ENCODE measurements around the gene MB. TPM values are rescaled to one million over a fixed set of nuclear protein-coding genes. Genes with fewer than 3 reads are reported as not detected.
"Not testable (repeated sequence)": the region's sequence is repeated elsewhere in the genome, so short reads cannot be mapped to it uniquely, and the experiment has no call there.

MB gene
- total RNA-seq, 2 experiments from 2014 or later: not detected

GRCh38 chr22:35625763-35626432, 8.8 kb upstream of the MB start:
- ChIA-PET POLR2A (interaction anchor here (0.6 kb wide), 1 partner anchor 22 kb away, joined by 3 read pairs; the partner anchor contains the start of gene APOL6), CTCF (interaction anchor here (1.1 to 2.7 kb wide), 9 partner anchors 9 to 511 kb away, joined by 3 to 13 read pairs (median 4); partner anchors contain the start of genes APOL6 and MB)
- Mint-ChIP-seq H3K4me1 (ENCODE audit: low read depth) (peaks cover 25% of the 10 kb centered on the region), H3K9me3 (ENCODE audit: insufficient read depth) (no peaks in the 10 kb centered on the region), H3K4me3 (no peak overlapping the region), H3K36me3 (ENCODE audit: low read depth) (no peaks in the 10 kb centered on the region), H3K27me3 (ENCODE audit: low read depth) (peaks cover 8% of the 10 kb centered on the region), H3K27ac (no peak overlapping the region)
- DNase-seq (no peak), ATAC-seq (no peak)

- H3K36me3 Mint-ChIP-seq (ENCODE audit: low read depth): no peaks in the 10 kb centered on the region
- H3K4me3 Mint-ChIP-seq: no peak overlapping the region
- H3K9me3 Mint-ChIP-seq (ENCODE audit: insufficient read depth): no peaks in the 10 kb centered on the region
- POLR2A ChIA-PET: no interaction called here
- ATAC-seq (no peak), DNase-seq (no peak)
- H3K27ac Mint-ChIP-seq: no peak overlapping the region
- H3K27me3 Mint-ChIP-seq (ENCODE audit: low read depth): peaks cover 8% of the 10 kb centered on the region
- CTCF ChIA-PET: interaction anchor here (1.3 kb wide), 1 partner anchor 273 kb away, joined by 3 read pairs; no protein-coding TSS in a partner anchor
- peaks cover 16% of the 10 kb centered on the region for H3K4me1 Mint-ChIP-seq (ENCODE audit: low read depth)
Measured at GRCh38 chr22:35624547-35624946, 7.4 kb upstream of the MB start.

GRCh38 chr22:35623885-35624284, 6.8 kb upstream of the MB start:
- H3K27ac Mint-ChIP-seq; DNase-seq; H3K27me3 Mint-ChIP-seq (ENCODE audit: low read depth); ATAC-seq; POLR2A ChIA-PET; H3K9me3 Mint-ChIP-seq (ENCODE audit: insufficient read depth); H3K4me3 Mint-ChIP-seq; H3K36me3 Mint-ChIP-seq (ENCODE audit: low read depth): not testable (repeated sequence)
- H3K4me1 Mint-ChIP-seq (ENCODE audit: low read depth): peaks cover 12% of the 10 kb centered on the region
- CTCF ChIA-PET: interaction anchor here (0.7 to 1.3 kb wide), 2 partner anchors 10 to 273 kb away, joined by 3 read pairs; no protein-coding TSS in a partner anchor

GRCh38 chr22:35622191-35622913, 5.2 kb upstream of the MB start:
- H3K4me1 Mint-ChIP-seq (ENCODE audit: low read depth): peaks cover 6% of the 10 kb centered on the region
- H3K27me3 Mint-ChIP-seq (ENCODE audit: low read depth): peaks cover 8% of the 10 kb centered on the region
- H3K27ac Mint-ChIP-seq: no peak overlapping the region
- DNase-seq: no peak
- ChIA-PET POLR2A (interaction anchor here (1.1 kb wide), 1 partner anchor 26 kb away, joined by 3 read pairs; the partner anchor contains the start of gene APOL6), CTCF (interaction anchor here (1.0 to 1.7 kb wide), 2 partner anchors 271 to 402 kb away, joined by 5 to 9 read pairs; no protein-coding TSS in a partner anchor)
- no peaks in the 10 kb centered on the region for H3K9me3 Mint-ChIP-seq (ENCODE audit: insufficient read depth)
- no peaks in the 10 kb centered on the region for H3K36me3 Mint-ChIP-seq (ENCODE audit: low read depth)
- ATAC-seq: no peak
- no peak overlapping the region for H3K4me3 Mint-ChIP-seq

- H3K9me3 Mint-ChIP-seq (ENCODE audit: insufficient read depth): no peaks in the 10 kb centered on the region
- no peak for DNase-seq
- H3K4me1 Mint-ChIP-seq (ENCODE audit: low read depth): peaks cover 2% of the 10 kb centered on the region
- no peak overlapping the region for H3K4me3 Mint-ChIP-seq
- H3K36me3 Mint-ChIP-seq (ENCODE audit: low read depth): no peaks in the 10 kb centered on the region
- ChIA-PET POLR2A (no interaction called here), CTCF (interaction anchor here (1.0 to 1.7 kb wide), 4 partner anchors 9 to 402 kb away, joined by 3 to 9 read pairs (median 4); no protein-coding TSS in a partner anchor)
- no peak for ATAC-seq
- H3K27ac Mint-ChIP-seq: no peak overlapping the region
- peaks cover 12% of the 10 kb centered on the region for H3K27me3 Mint-ChIP-seq (ENCODE audit: low read depth)
Measured at GRCh38 chr22:35621451-35621850, 4.3 kb upstream of the MB start.

- no peak for ATAC-seq
- Mint-ChIP-seq H3K9me3 (ENCODE audit: insufficient read depth) (no peaks in the 10 kb centered on the region), H3K27ac (no peak overlapping the region), H3K4me3 (no peak overlapping the region), H3K36me3 (ENCODE audit: low read depth) (no peaks in the 10 kb centered on the region), H3K4me1 (ENCODE audit: low read depth) (peaks cover 2% of the 10 kb centered on the region), H3K27me3 (ENCODE audit: low read depth) (peaks cover 12% of the 10 kb centered on the region)
- POLR2A ChIA-PET: no interaction called here
- CTCF ChIA-PET: interaction anchor here (1.0 to 1.7 kb wide), 3 partner anchors 9 to 270 kb away, joined by 3 to 9 read pairs (median 4); no protein-coding TSS in a partner anchor
- DNase-seq: no peak
Measured at GRCh38 chr22:35620624-35621251, 3.6 kb upstream of the MB start.

GRCh38 chr22:35619336-35620094, 2.4 kb upstream of the MB start:
- Mint-ChIP-seq H3K9me3 (ENCODE audit: insufficient read depth) (no peaks in the 10 kb centered on the region), H3K36me3 (ENCODE audit: low read depth) (no peaks in the 10 kb centered on the region), H3K4me1 (ENCODE audit: low read depth) (peaks cover 2% of the 10 kb centered on the region), H3K27me3 (ENCODE audit: low read depth) (peaks cover 6% of the 10 kb centered on the region), H3K4me3 (no peak overlapping the region), H3K27ac (no peak overlapping the region)
- ATAC-seq: no peak
- DNase-seq: no peak
- ChIA-PET CTCF (no interaction called here), POLR2A (no interaction called here)

- Mint-ChIP-seq H3K4me3 (no peak overlapping the region), H3K4me1 (ENCODE audit: low read depth) (peaks cover 2% of the 10 kb centered on the region), H3K27me3 (ENCODE audit: low read depth) (peaks cover 4% of the 10 kb centered on the region), H3K36me3 (ENCODE audit: low read depth) (no peaks in the 10 kb centered on the region), H3K27ac (no peak overlapping the region), H3K9me3 (ENCODE audit: insufficient read depth) (no peaks in the 10 kb centered on the region)
- CTCF ChIA-PET: no interaction called here
- DNase-seq (no peak), ATAC-seq (no peak)
- POLR2A ChIA-PET: no interaction called here
Measured at GRCh38 chr22:35618427-35619223, 1.5 kb upstream of the MB start.

- peaks cover 14% of the 10 kb centered on the region for H3K4me1 Mint-ChIP-seq (ENCODE audit: low read depth)
- POLR2A ChIA-PET: no interaction called here
- CTCF ChIA-PET: interaction anchor here (0.9 to 1.5 kb wide), 5 partner anchors 11 to 451 kb away, joined by 3 to 7 read pairs (median 4); no protein-coding TSS in a partner anchor
- no peaks in the 10 kb centered on the region for H3K9me3 Mint-ChIP-seq (ENCODE audit: insufficient read depth)
- ATAC-seq (peak; percentile 37), DNase-seq (no peak)
- H3K27me3 Mint-ChIP-seq (ENCODE audit: low read depth): peaks cover 4% of the 10 kb centered on the region
- no peak overlapping the region for H3K4me3 Mint-ChIP-seq
- H3K27ac Mint-ChIP-seq: no peak overlapping the region
- no peaks in the 10 kb centered on the region for H3K36me3 Mint-ChIP-seq (ENCODE audit: low read depth)
Measured at GRCh38 chr22:35616043-35616442, 1.1 kb downstream of the MB start.

GRCh38 chr22:35615156-35615555, 2.0 kb downstream of the MB start:
- ChIA-PET POLR2A (no interaction called here), CTCF (interaction anchor here (1.1 kb wide), 1 partner anchor 450 kb away, joined by 4 read pairs; no protein-coding TSS in a partner anchor)
- H3K27ac Mint-ChIP-seq: no peak overlapping the region
- DNase-seq (no peak), ATAC-seq (no peak)
- H3K27me3 Mint-ChIP-seq (ENCODE audit: low read depth): peaks cover 4% of the 10 kb centered on the region
- H3K4me1 Mint-ChIP-seq (ENCODE audit: low read depth): peaks cover 22% of the 10 kb centered on the region
- H3K4me3 Mint-ChIP-seq: no peak overlapping the region
- no peaks in the 10 kb centered on the region for H3K9me3 Mint-ChIP-seq (ENCODE audit: insufficient read depth)
- no peaks in the 10 kb centered on the region for H3K36me3 Mint-ChIP-seq (ENCODE audit: low read depth)

GRCh38 chr22:35614404-35614803, 2.7 kb downstream of the MB start:
- no peaks in the 10 kb centered on the region for H3K9me3 Mint-ChIP-seq (ENCODE audit: insufficient read depth)
- no peak overlapping the region for H3K27ac Mint-ChIP-seq
- peaks cover 10% of the 10 kb centered on the region for H3K27me3 Mint-ChIP-seq (ENCODE audit: low read depth)
- peaks cover 24% of the 10 kb centered on the region for H3K4me1 Mint-ChIP-seq (ENCODE audit: low read depth)
- POLR2A ChIA-PET: no interaction called here
- CTCF ChIA-PET: no interaction called here
- H3K36me3 Mint-ChIP-seq (ENCODE audit: low read depth): no peaks in the 10 kb centered on the region
- DNase-seq (no peak), ATAC-seq (no peak)
- no peak overlapping the region for H3K4me3 Mint-ChIP-seq

Measured in activated CD8-positive, alpha-beta T cell treated with anti-CD3 and anti-CD28 coated beads, Interleukin-2, amount 10 ng/mL, durations not matched to agents 7 days and 5 days (primary cell).